Measurements from ENCODE around the gene CMTM2. TPM values are rescaled to one million over a fixed set of nuclear protein-coding genes. Genes with fewer than 3 reads are reported as not detected.
A peak's percentile ranks its signal among the peaks of the same experiment; 100 is the strongest.

The CMTM2 gene
- total RNA-seq, result under 1 TPM; 0.45 to 0.67 TPM

GRCh38 chr16:66578651-66579531, at the start of gene CMTM2:
CMTM2 (plus strand) TSS chr16:66579463; CDS start chr16:66579608, 145 bp downstream.
- H3K36me3 Mint-ChIP-seq, result no peaks in the 10 kb centered on the region
- H3K9me3 Mint-ChIP-seq, result no peaks in the 10 kb centered on the region
- no peak within 1 kb of the TSS for H3K27ac Mint-ChIP-seq
- DNase-seq (ENCODE audit: low spot score) (no peak), ATAC-seq (peak in 1 of 2 donors; percentile 48)
- peaks cover 6 to 11% of the 10 kb centered on the region in 2 donors for H3K4me1 Mint-ChIP-seq (ENCODE audit: low read depth in 2 of 2)
- peaks cover 18 to 23% of the 10 kb centered on the region in 2 donors for H3K27me3 Mint-ChIP-seq
- peak within 1 kb of the TSS; percentile 58 for H3K4me3 Mint-ChIP-seq

DNA sequence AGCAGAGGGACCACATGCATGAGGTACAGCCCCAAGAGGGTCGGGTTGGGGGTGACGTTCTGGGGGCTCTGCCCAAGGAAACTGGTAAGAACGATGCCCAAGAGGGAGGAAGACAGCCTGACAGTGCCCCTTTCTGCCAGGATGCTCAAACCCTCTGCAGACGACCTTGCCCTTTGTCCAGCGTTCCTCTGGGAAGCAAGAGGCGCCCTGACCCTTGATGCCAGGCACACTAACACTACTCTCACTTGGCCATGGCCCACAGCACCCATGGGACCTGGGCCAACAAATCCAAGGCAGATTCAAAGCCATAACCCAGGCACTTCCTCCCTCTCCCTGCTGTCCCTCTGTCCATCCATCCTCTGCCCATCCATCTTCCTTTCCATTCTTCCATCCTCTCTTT, 49.8 kb upstream of the CMTM2 start:
- Mint-ChIP-seq H3K27me3 (no peaks in the 10 kb centered on the region), H3K4me3 (no peak overlapping the region), H3K4me1 (ENCODE audit: low read depth in 2 of 2) (peaks cover 18 to 26% of the 10 kb centered on the region in 2 donors), H3K9me3 (no peaks in the 10 kb centered on the region), H3K27ac (peak overlapping the region in 1 of 2 donors; percentile 74), H3K36me3 (no peaks in the 10 kb centered on the region)
- ATAC-seq, result no peak
- no peak for DNase-seq (ENCODE audit: low spot score)

- ATAC-seq (no peak), DNase-seq (ENCODE audit: low spot score) (no peak)
- H3K4me3 Mint-ChIP-seq, result no peak overlapping the region
- H3K9me3 Mint-ChIP-seq, result no peaks in the 10 kb centered on the region
- no peaks in the 10 kb centered on the region for H3K36me3 Mint-ChIP-seq
- H3K4me1 Mint-ChIP-seq (ENCODE audit: low read depth in 2 of 2), result peaks cover 4 to 9% of the 10 kb centered on the region in 2 donors
- H3K27me3 Mint-ChIP-seq, result no peaks in the 10 kb centered on the region
- H3K27ac Mint-ChIP-seq, result no peak overlapping the region
Measured at GRCh38 chr16:66534376-66534799, 44.9 kb upstream of the CMTM2 start.

DNA sequence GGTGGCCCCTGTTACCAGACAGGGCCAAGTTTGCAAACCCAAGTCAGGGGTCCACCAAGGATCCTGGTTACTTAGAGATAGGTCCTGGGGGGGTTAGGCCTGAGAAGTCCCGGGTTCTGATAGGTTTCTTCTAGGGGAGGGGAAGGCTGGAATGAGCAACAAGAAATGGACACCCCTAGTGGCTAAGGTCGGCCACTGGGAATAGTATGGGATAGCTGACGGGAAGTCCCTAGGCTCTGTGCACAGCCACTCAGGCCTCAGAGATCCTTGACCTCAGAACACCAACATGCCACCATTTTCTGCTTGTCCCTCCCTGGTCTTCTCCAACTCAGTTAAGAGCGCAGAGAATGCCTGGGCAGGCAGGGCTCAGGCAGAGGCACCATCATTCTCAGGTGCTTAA, 42.7 kb upstream of the CMTM2 start:
- Mint-ChIP-seq H3K36me3 (no peaks in the 10 kb centered on the region), H3K27me3 (no peaks in the 10 kb centered on the region), H3K9me3 (no peaks in the 10 kb centered on the region), H3K4me3 (no peak overlapping the region), H3K4me1 (ENCODE audit: low read depth in 2 of 2) (peaks cover 12 to 18% of the 10 kb centered on the region in 2 donors), H3K27ac (no peak overlapping the region)
- ATAC-seq, result no peak
- DNase-seq (ENCODE audit: low spot score), result no peak

DNA sequence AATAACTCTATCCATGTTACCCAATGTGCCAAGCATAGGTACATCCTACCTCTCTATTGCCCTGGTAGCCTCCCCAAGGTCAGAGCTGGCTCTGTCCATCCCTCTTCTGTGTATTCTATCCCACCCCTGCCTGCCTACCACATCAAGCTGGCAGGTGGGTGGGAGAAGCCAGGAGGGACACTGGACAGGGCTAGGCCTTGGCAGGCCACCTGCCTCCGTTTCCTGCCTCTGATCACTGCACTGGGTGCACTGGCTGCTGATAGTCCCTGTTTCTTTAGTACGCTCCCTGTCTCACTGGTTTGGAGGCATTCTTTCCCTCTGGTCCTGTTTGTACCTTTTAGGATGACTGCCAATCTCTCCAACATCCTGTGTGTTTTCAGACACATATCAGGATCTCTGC, 42.0 kb upstream of the CMTM2 start:
- H3K9me3 Mint-ChIP-seq, result no peaks in the 10 kb centered on the region
- ATAC-seq (no peak), DNase-seq (ENCODE audit: low spot score) (no peak)
- H3K27me3 Mint-ChIP-seq, result no peaks in the 10 kb centered on the region
- H3K27ac Mint-ChIP-seq, result no peak overlapping the region
- H3K36me3 Mint-ChIP-seq, result no peaks in the 10 kb centered on the region
- no peak overlapping the region for H3K4me3 Mint-ChIP-seq
- peaks cover 12 to 18% of the 10 kb centered on the region in 2 donors for H3K4me1 Mint-ChIP-seq (ENCODE audit: low read depth in 2 of 2)

GRCh38 chr16:66538910-66539309, 40.4 kb upstream of the CMTM2 start:
- peaks cover 12 to 18% of the 10 kb centered on the region in 2 donors for H3K4me1 Mint-ChIP-seq (ENCODE audit: low read depth in 2 of 2)
- H3K27me3 Mint-ChIP-seq, result no peaks in the 10 kb centered on the region
- no peaks in the 10 kb centered on the region for H3K9me3 Mint-ChIP-seq
- H3K4me3 Mint-ChIP-seq, result no peak overlapping the region
- DNase-seq (ENCODE audit: low spot score) (no peak), ATAC-seq (no peak)
- peak overlapping the region in 1 of 2 donors; percentile 69 for H3K27ac Mint-ChIP-seq
- no peaks in the 10 kb centered on the region for H3K36me3 Mint-ChIP-seq

GRCh38 chr16:66539623-66540469, 39.4 kb upstream of the CMTM2 start:
- peak overlapping the region; percentile 49 to 69 for H3K27ac Mint-ChIP-seq

GRCh38 chr16:66541388-66542355, 37.6 kb upstream of the CMTM2 start:
- no peak overlapping the region for H3K4me3 Mint-ChIP-seq
- peaks cover 12 to 16% of the 10 kb centered on the region in 2 donors for H3K4me1 Mint-ChIP-seq (ENCODE audit: low read depth in 2 of 2)
- ATAC-seq (no peak), DNase-seq (ENCODE audit: low spot score) (no peak)
- no peaks in the 10 kb centered on the region for H3K36me3 Mint-ChIP-seq
- no peak overlapping the region for H3K27ac Mint-ChIP-seq
- H3K27me3 Mint-ChIP-seq, result no peaks in the 10 kb centered on the region
- H3K9me3 Mint-ChIP-seq, result no peaks in the 10 kb centered on the region

More at GRCh38 chr16:66539623-66540469, 39.4 kb upstream of the CMTM2 start:
- Mint-ChIP-seq H3K4me3 (peak overlapping the region; percentile 32), H3K27me3 (no peaks in the 10 kb centered on the region), H3K4me1 (ENCODE audit: low read depth in 2 of 2) (peaks cover 12 to 16% of the 10 kb centered on the region in 2 donors), H3K9me3 (no peaks in the 10 kb centered on the region), H3K36me3 (no peaks in the 10 kb centered on the region)
- DNase-seq (ENCODE audit: low spot score), result no peak
- ATAC-seq, result peak in 1 of 2 donors; percentile 48

DNA sequence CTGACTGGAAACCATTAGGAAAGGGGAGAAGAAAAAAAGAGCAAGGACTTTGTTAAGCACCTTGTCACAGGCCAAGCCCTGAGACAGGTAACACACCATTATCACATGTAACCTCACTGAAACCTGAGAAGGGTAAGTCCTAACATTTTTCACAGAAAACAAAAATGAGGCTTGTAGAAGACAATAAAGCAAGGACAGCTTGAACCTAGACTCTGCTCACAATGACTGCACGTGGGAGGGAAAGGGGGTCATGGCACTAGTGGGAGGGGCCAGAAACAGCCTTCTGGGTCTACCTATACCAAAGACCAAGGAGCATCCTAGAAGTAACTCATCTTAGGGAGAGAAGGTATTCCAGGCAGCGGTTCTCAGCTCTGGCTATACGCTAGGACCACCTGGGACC, 36.9 kb upstream of the CMTM2 start:
- H3K4me1 Mint-ChIP-seq (ENCODE audit: low read depth in 2 of 2), result peaks cover 11 to 19% of the 10 kb centered on the region in 2 donors
- H3K36me3 Mint-ChIP-seq, result no peaks in the 10 kb centered on the region
- ATAC-seq (no peak), DNase-seq (ENCODE audit: low spot score) (no peak)
- H3K27ac Mint-ChIP-seq, result no peak overlapping the region
- no peaks in the 10 kb centered on the region for H3K9me3 Mint-ChIP-seq
- H3K4me3 Mint-ChIP-seq, result no peak overlapping the region
- no peaks in the 10 kb centered on the region for H3K27me3 Mint-ChIP-seq

DNA sequence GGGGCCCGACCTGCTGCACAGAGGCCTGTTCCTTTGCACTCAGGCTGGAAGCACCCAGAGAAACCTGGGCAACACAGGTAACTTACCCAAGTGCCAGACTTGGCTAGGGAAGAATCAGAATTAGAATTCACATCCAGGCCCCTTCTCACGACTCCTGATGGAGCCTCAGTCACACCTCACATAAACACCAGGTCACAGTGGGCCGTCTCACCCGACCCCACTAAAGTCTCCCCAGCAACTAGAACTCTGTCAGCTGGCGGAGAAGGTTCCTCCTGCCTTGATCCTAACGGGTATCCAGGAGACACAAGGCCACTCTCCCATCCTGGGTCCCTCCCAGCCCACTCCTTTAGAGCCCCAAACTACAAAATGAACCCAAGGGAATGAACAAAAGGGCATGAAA, 35.7 kb upstream of the CMTM2 start:
- Mint-ChIP-seq H3K27me3 (no peaks in the 10 kb centered on the region), H3K9me3 (no peaks in the 10 kb centered on the region), H3K27ac (peak overlapping the region in 1 of 2 donors; percentile 70), H3K36me3 (no peaks in the 10 kb centered on the region), H3K4me3 (no peak overlapping the region), H3K4me1 (ENCODE audit: low read depth in 2 of 2) (peaks cover 20 to 27% of the 10 kb centered on the region in 2 donors)
- DNase-seq (ENCODE audit: low spot score) (no peak), ATAC-seq (no peak)

- H3K4me3 Mint-ChIP-seq, result no peak overlapping the region
- ATAC-seq (no peak), DNase-seq (ENCODE audit: low spot score) (no peak)
- H3K36me3 Mint-ChIP-seq, result no peaks in the 10 kb centered on the region
- no peaks in the 10 kb centered on the region for H3K9me3 Mint-ChIP-seq
- no peaks in the 10 kb centered on the region for H3K27me3 Mint-ChIP-seq
- H3K4me1 Mint-ChIP-seq (ENCODE audit: low read depth in 2 of 2), result peaks cover 26 to 30% of the 10 kb centered on the region in 2 donors
- peak overlapping the region in 1 of 2 donors; percentile 70 for H3K27ac Mint-ChIP-seq
Measured at GRCh38 chr16:66544016-66544757, 35.1 kb upstream of the CMTM2 start.

GRCh38 chr16:66547101-66547989, 31.9 kb upstream of the CMTM2 start:
- H3K27ac Mint-ChIP-seq, result peak overlapping the region; percentile 85 to 90
- no peaks in the 10 kb centered on the region for H3K9me3 Mint-ChIP-seq
- no peak overlapping the region for H3K4me3 Mint-ChIP-seq
- peaks cover 35 to 39% of the 10 kb centered on the region in 2 donors for H3K4me1 Mint-ChIP-seq (ENCODE audit: low read depth in 2 of 2)
- ATAC-seq (no peak), DNase-seq (ENCODE audit: low spot score) (no peak)
- no peaks in the 10 kb centered on the region for H3K27me3 Mint-ChIP-seq
- H3K36me3 Mint-ChIP-seq, result no peaks in the 10 kb centered on the region
